Ureter (tissue), 1 donor: ENCODE measurements around the gene BPNT1. TPM values are rescaled to one million over a fixed set of nuclear protein-coding genes. Genes with fewer than 3 reads are reported as not detected.

Source experiments
- total RNA-seq: library from RNA; stranded (reverse); gene quantifications from one replicate; pipeline ENCODE4 v1.2.4, GENCODE V29; 2023
- donor health status: DM: yes; HTN: yes; CAD: no.

The BPNT1 gene
- total RNA-seq, 1 donor from 2014 or later, result 25.5 TPM

Other genes with a start within 250 kb of the BPNT1 start
- gene SLC30A10, start 161.2 kb downstream of the BPNT1 start, total RNA-seq, result not detected
- 164 TPM for gene EPRS1, start 43.3 kb downstream of the BPNT1 start, total RNA-seq
- 53.2 TPM for gene IARS2, start 4.3 kb upstream of the BPNT1 start, total RNA-seq
- 41.8 TPM for gene RAB3GAP2, start 182.7 kb upstream of the BPNT1 start, total RNA-seq